SU-DHL-6 (cell line): ENCODE measurements around the gene CFDP1.

Experiments used
- H2AFZ ChIP-seq: fragments of 200-600 bp; sonication (generic); 2 replicates; pipeline ENCODE4 v1.6.1; 2014; ENCODE audit warnings: low read depth, mild to moderate bottlenecking, moderate library complexity, mixed read lengths, antibody characterized with exemption, low read length; ENCODE audit not compliant: severe bottlenecking
- H3F3A ChIP-seq: fragments of 200-600 bp; shearing (Covaris generic); 2 replicates; pipeline ENCODE4 v1.6.0; 2016; ENCODE audit warnings: antibody characterized with exemption, mild to moderate bottlenecking; ENCODE audit not compliant: insufficient read depth
- H3K27ac ChIP-seq: fragments of 200-600 bp; sonication (generic); 2 replicates; pipeline ENCODE4 v1.5.1; 2016; ENCODE audit warnings: low read depth, mild to moderate bottlenecking, low read length, moderate library complexity, mixed read lengths
- H3K27me3 ChIP-seq: fragments of 200-600 bp; sonication (generic), shearing (Covaris generic); 2 replicates; pipeline ENCODE4 v1.6.0; 2014; ENCODE audit warnings: mild to moderate bottlenecking, low read length
- H3K36me3 ChIP-seq: fragments of 200-600 bp; sonication (generic); 2 replicates; pipeline ENCODE4 v1.6.1; 2014; ENCODE audit warnings: mild to moderate bottlenecking, low read length, mixed read lengths
- H3K4me2 ChIP-seq: fragments of 300-600, 200-600 bp; shearing (Covaris generic), sonication (generic); 2 replicates; pipeline ENCODE4 v1.6.0; 2014; ENCODE audit warnings: low read length, low read depth, mild to moderate bottlenecking; ENCODE audit not compliant: poor library complexity, severe bottlenecking
- H3K4me3 ChIP-seq: fragments of 200-600 bp; sonication (generic); 2 replicates; pipeline ENCODE4 v1.5.1; 2014; ENCODE audit warnings: antibody characterized with exemption, low read length, mild to moderate bottlenecking, mixed read lengths; ENCODE audit not compliant: insufficient read depth, poor library complexity, severe bottlenecking
- H3K79me2 ChIP-seq: fragments of 200-600 bp; sonication (generic); 2 replicates; pipeline ENCODE4 v1.6.1; 2014; ENCODE audit warnings: mild to moderate bottlenecking, low read length, moderate library complexity; ENCODE audit not compliant: insufficient read depth
- H3K9ac ChIP-seq: fragments of 200-600 bp; sonication (generic); 2 replicates; pipeline ENCODE4 v1.7.0; 2014; ENCODE audit warnings: mild to moderate bottlenecking, low read length
- H3K9me2 ChIP-seq: fragments of 200-600 bp; sonication (generic); replicated peaks from 2 replicates; pipeline ENCODE4 v1.6.1; 2014; ENCODE audit warnings: low read length; ENCODE audit not compliant: insufficient read depth
- H3K9me3 ChIP-seq: fragments of 200-600 bp; sonication (generic); 2 replicates; pipeline ENCODE4 v1.6.1; 2014; ENCODE audit warnings: low read length, mixed read lengths; ENCODE audit not compliant: insufficient read depth
- H4K20me1 ChIP-seq: fragments of 200-600 bp; sonication (generic); 2 replicates; pipeline ENCODE4 v1.6.1; 2014; ENCODE audit warnings: low read depth, mild to moderate bottlenecking, antibody characterized with exemption, low read length, moderate library complexity, mixed read lengths
- EZH2phosphoT487 ChIP-seq: fragments of 200-600 bp; sonication (generic), shearing (Covaris generic); conservative IDR thresholded peaks from 2 replicates; pipeline ENCODE4 v1.6.1; 2018; ENCODE audit warnings: mild to moderate bottlenecking, antibody characterized with exemption, low read length, moderate library complexity, mixed read lengths
- TF ChIP-seq, protein P1 (sequence below): fragments of 200-600 bp; sonication (generic); IDR thresholded peaks from one replicate; pipeline ENCODE4 v1.5.1; 2017; ENCODE audit warnings: antibody characterized with exemption, mild to moderate bottlenecking, low read length, moderate library complexity; ENCODE audit not compliant: insufficient read depth, poor library complexity, severe bottlenecking

CFDP1 gene

GRCh38 chr16:75354170-75354569 lies 79.1 kb downstream of the CFDP1 start:
- no peak overlapping the region for H3K4me3 ChIP-seq
- TF ChIP-seq, protein P1, sequence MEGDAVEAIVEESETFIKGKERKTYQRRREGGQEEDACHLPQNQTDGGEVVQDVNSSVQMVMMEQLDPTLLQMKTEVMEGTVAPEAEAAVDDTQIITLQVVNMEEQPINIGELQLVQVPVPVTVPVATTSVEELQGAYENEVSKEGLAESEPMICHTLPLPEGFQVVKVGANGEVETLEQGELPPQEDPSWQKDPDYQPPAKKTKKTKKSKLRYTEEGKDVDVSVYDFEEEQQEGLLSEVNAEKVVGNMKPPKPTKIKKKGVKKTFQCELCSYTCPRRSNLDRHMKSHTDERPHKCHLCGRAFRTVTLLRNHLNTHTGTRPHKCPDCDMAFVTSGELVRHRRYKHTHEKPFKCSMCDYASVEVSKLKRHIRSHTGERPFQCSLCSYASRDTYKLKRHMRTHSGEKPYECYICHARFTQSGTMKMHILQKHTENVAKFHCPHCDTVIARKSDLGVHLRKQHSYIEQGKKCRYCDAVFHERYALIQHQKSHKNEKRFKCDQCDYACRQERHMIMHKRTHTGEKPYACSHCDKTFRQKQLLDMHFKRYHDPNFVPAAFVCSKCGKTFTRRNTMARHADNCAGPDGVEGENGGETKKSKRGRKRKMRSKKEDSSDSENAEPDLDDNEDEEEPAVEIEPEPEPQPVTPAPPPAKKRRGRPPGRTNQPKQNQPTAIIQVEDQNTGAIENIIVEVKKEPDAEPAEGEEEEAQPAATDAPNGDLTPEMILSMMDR, result no peak
- TF ChIP-seq EZH2phosphoT487, result no peak
- H3K4me2 ChIP-seq, result no peak overlapping the region
- H4K20me1 ChIP-seq, result no peaks in the 10 kb centered on the region
- no peaks in the 10 kb centered on the region for H3K9me2 ChIP-seq
- no peaks in the 10 kb centered on the region for H3K9me3 ChIP-seq
- no peaks in the 10 kb centered on the region for H3K27me3 ChIP-seq
- 0 out of 2 replicates have a peak, but pooled peaks cover 5% of the 10 kb centered on the region for H3K36me3 ChIP-seq
- H2AFZ ChIP-seq, result no peak overlapping the region
- H3K79me2 ChIP-seq, result no peaks in the 10 kb centered on the region
- no peaks in the 10 kb centered on the region for H3F3A ChIP-seq
- H3K27ac ChIP-seq, result no peak overlapping the region
- no peak overlapping the region for H3K9ac ChIP-seq

DNA sequence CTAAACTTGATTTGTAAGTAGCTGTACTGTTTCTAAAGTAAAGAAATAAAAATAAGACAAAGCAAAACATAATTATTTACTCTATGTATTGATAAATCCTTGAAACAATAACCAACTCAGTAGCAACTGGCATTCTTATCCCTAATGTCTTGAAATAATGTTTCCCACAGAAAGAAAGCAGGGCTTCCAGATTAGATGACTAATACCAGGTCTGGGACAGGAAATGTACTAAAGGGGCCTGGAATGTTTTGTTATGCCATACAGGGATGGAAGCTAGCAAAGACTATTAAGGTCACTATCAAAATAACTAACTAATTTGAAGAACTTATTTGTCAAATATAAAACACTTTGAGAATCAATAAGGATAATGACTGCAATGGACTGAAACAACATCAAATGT lies 82.1 kb downstream of the CFDP1 start:
- no peak overlapping the region for H3K4me2 ChIP-seq

DNA sequence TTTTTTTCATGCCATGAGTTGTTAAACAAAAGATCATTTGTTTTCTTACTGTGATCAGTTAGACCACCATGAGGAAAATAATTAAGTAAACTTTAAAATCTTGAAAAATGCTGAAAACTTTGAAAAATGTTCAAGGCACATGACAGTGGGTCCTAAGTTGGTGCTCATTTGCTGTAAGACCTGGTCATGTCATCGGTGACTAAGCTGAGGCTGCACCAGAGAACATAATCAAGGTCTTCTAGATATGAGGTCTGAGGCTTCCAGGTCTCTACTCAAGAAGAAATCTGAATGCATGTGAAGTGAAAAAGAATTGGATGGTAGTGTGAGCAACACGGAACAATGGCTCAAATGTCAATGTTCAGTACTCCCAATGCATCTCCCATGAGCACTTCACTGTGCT lies 87.6 kb downstream of the CFDP1 start:
- no peak overlapping the region for H3K27ac ChIP-seq
- H3K9ac ChIP-seq, result no peak overlapping the region
- no peaks in the 10 kb centered on the region for H3K9me3 ChIP-seq
- no peak overlapping the region for H2AFZ ChIP-seq
- TF ChIP-seq EZH2phosphoT487, result no peak
- TF ChIP-seq, protein P1, result no peak
- no peaks in the 10 kb centered on the region for H3K79me2 ChIP-seq
- H4K20me1 ChIP-seq, result no peaks in the 10 kb centered on the region
- H3K4me2 ChIP-seq, result no peak overlapping the region
- 0 out of 2 replicates have a peak, but pooled peaks cover 5% of the 10 kb centered on the region for H3K36me3 ChIP-seq
- H3K27me3 ChIP-seq, result no peaks in the 10 kb centered on the region
- no peaks in the 10 kb centered on the region for H3F3A ChIP-seq
- no peak overlapping the region for H3K4me3 ChIP-seq
- H3K9me2 ChIP-seq, result no peaks in the 10 kb centered on the region

More for the DNA sequence above, 82.1 kb downstream of the CFDP1 start:
- Histone ChIP-seq H3K27me3 (no peaks in the 10 kb centered on the region), H4K20me1 (no peaks in the 10 kb centered on the region), H3K4me3 (no peak overlapping the region), H3F3A (no peaks in the 10 kb centered on the region), H3K9ac (no peak overlapping the region), H3K9me2 (no peaks in the 10 kb centered on the region), H3K36me3 (0 out of 2 replicates have a peak, but pooled peaks cover 5% of the 10 kb centered on the region), H3K27ac (no peak overlapping the region), H3K9me3 (no peaks in the 10 kb centered on the region), H3K79me2 (no peaks in the 10 kb centered on the region), H2AFZ (no peak overlapping the region)
- no peak for TF ChIP-seq EZH2phosphoT487
- TF ChIP-seq, protein P1, result no peak
